Caco-2 (cell line): ENCODE data around the gene MICAL3. TPM values are rescaled to one million over a fixed set of nuclear protein-coding genes. Genes with fewer than 3 reads are reported as not detected.

Experiments
- BruUV-seq: library from RNA; stranded (reverse); fragments of 400-500 nt; replicated peaks from 2 replicates; lab custom pipeline; 2021; lab: Mats Ljungman, UMichigan
- CTCF ChIA-PET: fragments of 300-600 bp; sonication (Branson Sonifier 250); formaldehyde crosslinking; loops from one replicate; lab custom pipeline; 2022; ENCODE audit warnings: antibody characterized with exemption; lab: Charles Lee
- POLR2A ChIA-PET: fragments of 300-600 bp; sonication (Branson Sonifier 250); formaldehyde crosslinking; loops from one replicate; lab custom pipeline; 2022; ENCODE audit warnings: antibody characterized with exemption; lab: Charles Lee
- DNase-seq, 2 experiments: peaks; one replicate each; pipeline versions ENCODE4 v3.0.0 to v3.0.0-alpha.2; 2020 to 2022
- H3K27me3 ChIP-seq: replicated peaks from 2 replicates; pipeline ENCODE4 v1.6.0; 2011; ENCODE audit warnings: low read length; ENCODE audit not compliant: control insufficient read depth, insufficient read depth
- H3K36me3 ChIP-seq: 2 replicates; pipeline ENCODE4 v1.5.1; 2011; ENCODE audit warnings: low read length; ENCODE audit not compliant: control insufficient read depth, insufficient read depth
- H3K4me1 ChIP-seq: fragments of 250-450 bp; sonication (Bioruptor Pico); 2 replicates; pipeline ENCODE4 v1.5.1; 2020; ENCODE audit warnings: mild to moderate bottlenecking
- H3K4me3 ChIP-seq: 2 replicates; pipeline ENCODE4 v1.5.1; 2011; ENCODE audit warnings: low read depth, mild to moderate bottlenecking, control low read depth, low read length
- H3K9me3 ChIP-seq: fragments of 250-450 bp; sonication (Bioruptor Pico); 2 replicates; pipeline ENCODE4 v1.5.1; 2020; ENCODE audit warnings: mild to moderate bottlenecking, moderate library complexity
- H3K27ac Mint-ChIP-seq: one replicate; pipeline ENCODE4 v1.8.0; 2022; ENCODE audit warnings: mixed read lengths; ENCODE audit not compliant: unreplicated experiment
- H3K27me3 Mint-ChIP-seq: one replicate; pipeline ENCODE4 v1.8.0; 2022; ENCODE audit warnings: mixed read lengths; ENCODE audit not compliant: insufficient read depth, unreplicated experiment
- H3K36me3 Mint-ChIP-seq: one replicate; pipeline ENCODE4 v1.8.0; 2022; ENCODE audit warnings: mild to moderate bottlenecking, mixed read lengths; ENCODE audit not compliant: insufficient read depth, unreplicated experiment
- H3K4me1 Mint-ChIP-seq: one replicate; pipeline ENCODE4 v1.8.0; 2022; ENCODE audit warnings: low read depth, mixed read lengths; ENCODE audit not compliant: unreplicated experiment
- H3K4me3 Mint-ChIP-seq: one replicate; pipeline ENCODE4 v1.8.0; 2022; ENCODE audit warnings: mild to moderate bottlenecking, moderate library complexity, mixed read lengths; ENCODE audit not compliant: unreplicated experiment
- H3K9me3 Mint-ChIP-seq: one replicate; pipeline ENCODE4 v1.8.0; 2022; ENCODE audit warnings: mixed read lengths; ENCODE audit not compliant: unreplicated experiment
- intact Hi-C: fragments of 100-400 bp; cut with micrococcal nuclease; formaldehyde crosslinking; loops from one replicate; pipeline ENCODE4 v1.10.0; 2022; ENCODE audit not compliant: unreplicated experiment
- total RNA-seq: library from RNA; stranded (reverse); gene quantifications from 2 replicates; pipeline ENCODE4 v1.2.3, GENCODE V29; 2022
- TF ChIP-seq, protein P1 (sequence below), 2 experiments: fragments of 200-600 bp in 1 of 2; IDR thresholded peaks; 1 replicate in 1 of 2; 2 replicates in 1 of 2; pipeline versions ENCODE4 v1.5.1 to v1.8.0; 2011 to 2022; ENCODE audit warnings: antibody characterized with exemption in 1 of 2, control low read depth in 1 of 2, inconsistent platforms in 1 of 2, low read depth in 1 of 2, low read length in 1 of 2, mild to moderate bottlenecking in 1 of 2, moderate library complexity in 1 of 2; ENCODE audit not compliant: insufficient read depth in 1 of 2, severe bottlenecking in 1 of 2, unreplicated experiment in 1 of 2

Gene MICAL3
- total RNA-seq, 1 experiment from 2014 or later, result 65.6 TPM

DNA sequence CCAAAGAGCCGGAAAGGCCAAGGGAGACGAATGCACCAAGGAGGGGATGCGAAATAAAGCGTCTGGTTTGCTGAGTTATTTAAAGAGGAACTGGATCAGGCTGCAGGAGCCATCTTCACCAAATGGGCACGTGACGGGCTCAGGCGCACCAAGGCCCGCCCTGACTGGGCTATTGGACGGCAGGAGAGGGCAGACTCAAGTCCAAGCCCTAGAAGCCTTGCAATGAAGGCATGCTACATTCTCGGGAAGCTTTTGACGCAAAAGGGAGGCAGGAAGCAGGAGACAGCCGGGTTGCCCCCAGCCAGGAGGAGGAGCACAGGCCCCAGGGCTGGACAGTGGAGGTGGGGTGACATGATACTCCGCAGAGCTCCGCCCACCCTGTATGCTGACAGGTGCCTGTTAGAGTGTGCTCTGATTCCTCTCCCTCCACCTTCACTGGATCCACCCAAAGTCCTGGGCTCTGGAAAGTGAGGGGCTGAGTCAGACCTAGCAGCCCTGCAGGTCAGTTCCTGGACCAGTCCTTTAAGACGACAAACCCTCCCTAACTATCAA is 208.6 kb downstream of the MICAL3 start:
- H3K4me1 Mint-ChIP-seq, result peaks cover 7% of the 10 kb centered on the region
- Histone ChIP-seq H3K27me3 (no peaks in the 10 kb centered on the region), H3K4me3 (no peak overlapping the region), H3K36me3 (peaks cover 2% of the 10 kb centered on the region; the same call in 1 of the 2 replicates), H3K9me3 (no peaks in the 10 kb centered on the region), H3K4me1 (no peaks in the 10 kb centered on the region)
- ChIA-PET CTCF (no interaction called here), POLR2A (no interaction called here)
- no peak overlapping the region for H3K27ac Mint-ChIP-seq
- no peak overlapping the region for H3K4me3 Mint-ChIP-seq
- DNase-seq, result no peak
- H3K27me3 Mint-ChIP-seq, result no peaks in the 10 kb centered on the region
- H3K36me3 Mint-ChIP-seq, result peaks cover 47% of the 10 kb centered on the region
- TF ChIP-seq, protein P1, sequence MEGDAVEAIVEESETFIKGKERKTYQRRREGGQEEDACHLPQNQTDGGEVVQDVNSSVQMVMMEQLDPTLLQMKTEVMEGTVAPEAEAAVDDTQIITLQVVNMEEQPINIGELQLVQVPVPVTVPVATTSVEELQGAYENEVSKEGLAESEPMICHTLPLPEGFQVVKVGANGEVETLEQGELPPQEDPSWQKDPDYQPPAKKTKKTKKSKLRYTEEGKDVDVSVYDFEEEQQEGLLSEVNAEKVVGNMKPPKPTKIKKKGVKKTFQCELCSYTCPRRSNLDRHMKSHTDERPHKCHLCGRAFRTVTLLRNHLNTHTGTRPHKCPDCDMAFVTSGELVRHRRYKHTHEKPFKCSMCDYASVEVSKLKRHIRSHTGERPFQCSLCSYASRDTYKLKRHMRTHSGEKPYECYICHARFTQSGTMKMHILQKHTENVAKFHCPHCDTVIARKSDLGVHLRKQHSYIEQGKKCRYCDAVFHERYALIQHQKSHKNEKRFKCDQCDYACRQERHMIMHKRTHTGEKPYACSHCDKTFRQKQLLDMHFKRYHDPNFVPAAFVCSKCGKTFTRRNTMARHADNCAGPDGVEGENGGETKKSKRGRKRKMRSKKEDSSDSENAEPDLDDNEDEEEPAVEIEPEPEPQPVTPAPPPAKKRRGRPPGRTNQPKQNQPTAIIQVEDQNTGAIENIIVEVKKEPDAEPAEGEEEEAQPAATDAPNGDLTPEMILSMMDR (IDR thresholded peaks at IDR 0.05; ENCODE audit: insufficient read depth in 1 of 2, low read depth in 1 of 2, low read length in 1 of 2, severe bottlenecking in 1 of 2, unreplicated experiment in 1 of 2), result no peak
- intact Hi-C loops, result no loop called here
- no TSS peak for BruUV-seq
- no peaks in the 10 kb centered on the region for H3K9me3 Mint-ChIP-seq

DNA sequence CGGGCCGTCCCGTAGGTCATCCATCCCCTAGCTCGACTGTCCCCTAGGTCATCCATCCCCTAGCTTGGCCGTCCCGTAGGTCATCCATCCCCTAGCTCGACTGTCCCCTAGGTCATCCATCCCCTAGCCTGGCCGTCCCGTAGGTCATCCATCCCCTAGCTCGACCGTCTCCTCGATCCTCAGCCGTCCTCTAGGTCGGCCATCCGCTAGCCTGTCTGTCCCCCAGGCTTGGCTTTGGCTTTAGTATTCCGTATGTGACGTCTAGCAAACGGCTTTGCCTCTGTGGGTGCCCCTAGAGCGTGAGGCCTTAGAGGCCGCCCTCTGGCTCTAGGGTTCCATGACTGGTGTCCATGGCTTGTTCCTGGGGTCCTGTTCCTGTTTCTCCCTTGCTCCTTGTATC is 209.5 kb downstream of the MICAL3 start:
- POLR2A ChIA-PET, result no interaction called here
- Mint-ChIP-seq H3K36me3 (peaks cover 45% of the 10 kb centered on the region), H3K4me1 (peaks cover 7% of the 10 kb centered on the region), H3K9me3 (no peaks in the 10 kb centered on the region), H3K27me3 (no peaks in the 10 kb centered on the region), H3K4me3 (no peak overlapping the region), H3K27ac (no peak overlapping the region)
- DNase-seq, result no peak
- CTCF ChIA-PET, result no interaction called here
- no TSS peak for BruUV-seq
- H3K9me3 ChIP-seq, result no peaks in the 10 kb centered on the region
- H3K27me3 ChIP-seq, result no peaks in the 10 kb centered on the region
- peaks cover 2% of the 10 kb centered on the region; the same call in 1 of the 2 replicates for H3K36me3 ChIP-seq
- no peaks in the 10 kb centered on the region for H3K4me1 ChIP-seq
- TF ChIP-seq, protein P1 (IDR thresholded peaks at IDR 0.05; ENCODE audit: insufficient read depth in 1 of 2, low read depth in 1 of 2, low read length in 1 of 2, severe bottlenecking in 1 of 2, unreplicated experiment in 1 of 2), result no peak
- H3K4me3 ChIP-seq, result no peak overlapping the region
- intact Hi-C loops, result no loop called here

DNA sequence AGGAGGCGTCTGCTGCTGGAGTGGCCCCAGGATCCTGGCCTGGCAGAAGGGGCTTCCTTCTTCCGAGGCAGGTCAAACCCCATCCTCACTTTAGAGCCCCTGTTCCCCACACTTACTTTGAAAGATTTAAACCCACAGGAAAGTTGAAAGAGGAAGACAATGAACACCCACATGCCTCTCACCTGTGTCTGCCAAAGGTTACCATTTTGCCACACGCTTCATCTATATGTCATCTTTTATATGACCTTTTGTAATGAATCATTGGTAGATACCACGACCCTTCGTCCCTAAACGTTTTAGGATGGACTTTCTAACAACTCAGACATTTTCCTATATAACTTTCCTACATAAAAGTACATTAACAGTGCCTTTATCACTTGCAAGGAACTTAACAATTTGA is 210.3 kb downstream of the MICAL3 start:
- DNase-seq, result no peak
- Histone ChIP-seq H3K27me3 (no peaks in the 10 kb centered on the region), H3K4me3 (no peak overlapping the region), H3K4me1 (no peaks in the 10 kb centered on the region), H3K36me3 (peaks cover 2% of the 10 kb centered on the region; the same call in 1 of the 2 replicates), H3K9me3 (no peaks in the 10 kb centered on the region)
- H3K27me3 Mint-ChIP-seq, result no peaks in the 10 kb centered on the region
- H3K36me3 Mint-ChIP-seq, result peaks cover 45% of the 10 kb centered on the region
- no peak overlapping the region for H3K27ac Mint-ChIP-seq
- CTCF ChIA-PET, result no interaction called here
- POLR2A ChIA-PET, result no interaction called here
- no peaks in the 10 kb centered on the region for H3K9me3 Mint-ChIP-seq
- intact Hi-C loops, result no loop called here
- BruUV-seq, result no TSS peak
- TF ChIP-seq, protein P1 (IDR thresholded peaks at IDR 0.05; ENCODE audit: insufficient read depth in 1 of 2, low read depth in 1 of 2, low read length in 1 of 2, severe bottlenecking in 1 of 2, unreplicated experiment in 1 of 2), result no peak
- H3K4me3 Mint-ChIP-seq, result no peak overlapping the region
- peaks cover 7% of the 10 kb centered on the region for H3K4me1 Mint-ChIP-seq
